GM19467 (cell line): ENCODE measurements around the gene DLL3.

Experiments used
- ATAC-seq: cut with Tn5 transposase; IDR thresholded peaks from one replicate; pipeline ENCODE4 v1.9.1; 2021; ENCODE audit warnings: mild to moderate bottlenecking, moderate library complexity; ENCODE audit not compliant: unreplicated experiment

Gene DLL3

DNA sequence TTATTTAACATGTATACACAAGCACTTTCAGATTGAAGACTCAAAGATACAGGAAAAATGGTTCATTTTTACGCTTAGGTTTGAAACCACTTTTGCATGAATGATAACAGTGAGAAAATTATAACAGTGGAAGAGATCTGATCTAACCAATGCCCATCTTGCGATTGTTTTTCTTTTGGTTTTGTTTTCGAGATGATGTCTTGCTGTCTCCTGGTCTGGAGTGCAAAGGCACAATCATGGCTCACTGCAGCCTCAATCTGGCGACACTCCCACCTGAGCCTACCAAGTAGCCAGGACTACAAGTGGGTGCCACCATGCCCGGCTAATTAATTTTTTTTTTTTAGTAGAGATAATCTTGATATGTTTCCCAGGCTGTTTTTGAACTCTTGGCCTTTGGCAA is 51.5 kb downstream of the DLL3 start:
- ATAC-seq, result no peak

DNA sequence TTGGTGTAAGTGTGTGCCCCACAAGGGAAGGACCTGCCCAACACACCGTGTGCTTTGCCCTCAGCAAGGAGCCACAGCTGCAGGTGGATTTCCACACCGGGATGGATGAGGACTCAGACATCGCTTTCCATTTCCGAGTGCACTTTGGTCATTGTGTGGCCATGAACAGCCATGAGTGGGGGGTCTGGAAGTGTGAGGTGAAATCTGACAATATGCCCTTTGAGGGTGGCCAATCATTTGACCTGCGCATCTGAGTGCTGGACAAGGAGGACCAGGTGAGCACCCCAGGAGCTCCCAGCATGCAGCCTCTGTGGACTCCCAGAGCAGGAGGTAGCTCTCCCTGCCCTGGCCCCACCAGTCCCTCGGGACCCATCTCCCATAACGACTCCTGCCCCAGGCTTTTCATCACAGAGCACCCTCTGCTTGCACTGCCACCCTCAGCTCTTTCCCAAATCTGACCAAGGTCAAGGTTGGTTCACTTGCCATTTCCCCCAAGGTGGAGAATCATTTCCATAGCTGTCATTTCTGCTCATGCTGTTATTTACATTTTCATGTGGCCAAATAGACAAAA is 54.4 kb downstream of the DLL3 start:
- ATAC-seq, result no peak

DNA sequence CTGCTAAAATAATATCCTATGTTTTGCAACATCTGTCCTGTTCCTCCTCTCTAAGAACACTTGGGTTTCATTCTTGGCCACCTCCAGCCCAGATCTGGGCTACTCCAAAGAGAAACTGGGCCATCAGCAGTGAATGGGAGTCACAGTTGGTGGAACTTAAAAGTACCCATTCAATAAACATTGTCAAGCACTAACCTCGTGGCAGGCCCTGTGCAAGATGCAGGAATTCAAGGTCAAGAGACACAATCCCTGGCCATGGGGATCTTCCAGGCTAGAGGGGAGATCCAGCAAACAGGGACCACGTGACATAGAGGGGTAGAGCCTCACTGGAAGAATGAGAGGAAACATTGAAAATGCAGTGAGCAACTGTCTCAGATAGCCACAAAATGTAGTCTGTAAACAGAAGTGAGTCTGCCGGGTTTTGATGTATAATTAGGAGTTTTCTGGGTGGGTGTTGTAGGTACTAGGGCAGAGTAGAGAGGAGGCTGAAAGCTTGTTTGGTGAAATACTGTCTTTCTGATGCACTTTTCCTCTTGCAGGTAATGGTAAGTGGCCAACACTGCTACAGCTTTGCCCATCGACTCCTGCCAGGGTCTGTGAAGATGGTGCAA is 56.1 kb downstream of the DLL3 start:
- no peak for ATAC-seq

DNA sequence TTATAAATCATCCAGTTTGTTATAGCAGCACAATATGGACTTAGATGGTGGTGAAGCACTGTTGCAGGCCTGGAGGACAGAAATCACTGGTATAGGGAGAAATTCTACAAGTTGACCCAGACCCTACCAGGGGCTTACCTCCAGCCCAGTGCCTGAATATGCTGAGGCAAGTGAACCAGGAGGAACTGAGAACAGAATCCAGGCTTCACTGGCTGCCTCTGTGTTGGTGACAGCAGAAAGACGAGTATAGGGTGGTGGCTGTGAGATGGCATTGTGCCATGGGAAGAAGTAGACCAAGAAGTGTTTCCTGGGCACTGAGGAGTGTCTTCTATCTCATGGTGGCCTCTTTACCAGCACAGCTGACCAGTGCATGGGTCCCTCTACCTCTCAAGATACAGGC is 57.1 kb downstream of the DLL3 start:
- ATAC-seq, result no peak
